GM12873 (cell line): ENCODE results near the gene JARID2.

Source experiments
- CTCF ChIP-seq: IDR thresholded peaks from 2 replicates; pipeline ENCODE4 v1.5.1; 2012; ENCODE audit warnings: low read depth, mild to moderate bottlenecking, moderate library complexity, low read length, control low read depth; ENCODE audit not compliant: insufficient read depth; ENCODE audit errors: missing control alignments

JARID2 gene

GRCh38 chr6:15339081-15339480 is 93.2 kb downstream of the JARID2 start:
- TF ChIP-seq CTCF, result no peak

- TF ChIP-seq CTCF, result no peak
These were observed 94.3 kb downstream of the JARID2 start for GRCh38 chr6:15340105-15340601.

- no peak for TF ChIP-seq CTCF
These were observed 94.9 kb downstream of the JARID2 start for GRCh38 chr6:15340775-15341174.

- TF ChIP-seq CTCF, result no peak
These were observed 95.6 kb downstream of the JARID2 start for GRCh38 chr6:15341311-15342001.

GRCh38 chr6:15342114-15342513 is 96.2 kb downstream of the JARID2 start:
- no peak for TF ChIP-seq CTCF

- no peak for TF ChIP-seq CTCF
These were observed 97.8 kb downstream of the JARID2 start for GRCh38 chr6:15343490-15344191.

GRCh38 chr6:15344192-15344519 is 98.3 kb downstream of the JARID2 start:
- no peak for TF ChIP-seq CTCF
